HepG2 (cell line): ENCODE results near the gene INSR. TPM values are rescaled to one million over a fixed set of nuclear protein-coding genes. Genes with fewer than 3 reads are reported as not detected.
A peak's percentile ranks its signal among the peaks of the same experiment; 100 is the strongest.

Experiments used
- ETV6 ChIP-seq: sonication (generic); formaldehyde crosslinking; conservative IDR thresholded peaks from 2 replicates; pipeline ENCODE4 v1.4.0; 2020; ENCODE audit warnings: missing genetic modification reagents
- LCORL ChIP-seq, 2 experiments: fragments of 450-650 bp in 1 of 2; sonication (generic) in 1 of 2; formaldehyde crosslinking in 1 of 2; IDR thresholded peaks; 2 replicates each; pipeline versions ENCODE4 v1.5.0 to v1.6.1; 2017 to 2020; ENCODE audit warnings: antibody characterized with exemption in 1 of 2, missing genetic modification reagents in 1 of 2
- RBM39 ChIP-seq: fragments of 200-400 bp; formaldehyde crosslinking; IDR thresholded peaks from one replicate; pipeline ENCODE4 v1.6.1; 2018; ENCODE audit warnings: antibody characterized with exemption, mild to moderate bottlenecking, low read depth, low read length; ENCODE audit not compliant: poor library complexity, severe bottlenecking
- SP140L ChIP-seq: sonication (generic); formaldehyde crosslinking; IDR thresholded peaks from 2 replicates; pipeline ENCODE4 v1.4.0; 2020; ENCODE audit warnings: missing genetic modification reagents, borderline replicate concordance
- XRCC5 ChIP-seq: fragments of 200-400 bp; formaldehyde crosslinking; optimal IDR thresholded peaks from 2 replicates; pipeline ENCODE3; 2017; ENCODE audit warnings: mild to moderate bottlenecking, low read length
- ZNF563 ChIP-seq: sonication (generic); formaldehyde crosslinking; IDR thresholded peaks from 2 replicates; pipeline ENCODE4 v1.8.0; 2022; ENCODE audit warnings: mild to moderate bottlenecking, moderate library complexity, missing genetic modification reagents
- ZNF577 ChIP-seq: sonication (generic); formaldehyde crosslinking; IDR thresholded peaks from 2 replicates; pipeline ENCODE4 v1.4.0; 2020; ENCODE audit warnings: mild to moderate bottlenecking, low read depth, missing genetic modification reagents, borderline replicate concordance
- ZNF770 ChIP-seq: sonication (generic); formaldehyde crosslinking; IDR thresholded peaks from 2 replicates; pipeline ENCODE4 v1.5.0; 2020; ENCODE audit warnings: mild to moderate bottlenecking, missing genetic modification reagents
- ZNF777 ChIP-seq: sonication (generic); formaldehyde crosslinking; IDR thresholded peaks from 2 replicates; pipeline ENCODE4 v1.4.0; 2020; ENCODE audit warnings: missing genetic modification reagents
- polyA plus RNA-seq, 8 experiments: library from polyadenylated mRNA; depleted of rRNA in 3 of 8; stranded (reverse) in 7 of 8; unstranded in 1 of 8; fragments of >200 nt; fragmentation: Illumina TruSeq in 4 of 8; extraction: Trizol in 4 of 8; gene quantifications; 2 replicates each; pipeline versions ENCODE4 v1.2.1 to v1.2.3, GENCODE V29; 2011 to 2016; ENCODE audit warnings: low read depth in 4 of 8, missing spikeins in 1 of 8, mixed read lengths in 1 of 8; ENCODE audit not compliant: insufficient read depth in 1 of 8
- total RNA-seq, 5 experiments: library from RNA; depleted of rRNA; stranded (reverse); fragments of >200 nt; fragmentation: Illumina TruSeq; extraction: Trizol; gene quantifications; 2 replicates each; pipeline ENCODE4 v1.2.3, GENCODE V29; 2016; ENCODE audit warnings: low read depth in 1 of 5
- TF ChIP-seq, protein P1 (sequence below): sonication (generic); formaldehyde crosslinking; IDR thresholded peaks from 2 replicates; pipeline ENCODE4 v1.9.0; 2021; ENCODE audit warnings: missing genetic modification reagents, borderline replicate concordance
- TF ChIP-seq, protein P2 (sequence below): sonication (generic); formaldehyde crosslinking; conservative IDR thresholded peaks from 2 replicates; pipeline ENCODE4 v1.4.0; 2020; ENCODE audit warnings: missing genetic modification reagents
- TF ChIP-seq, protein P3 (sequence below): sonication (generic); formaldehyde crosslinking; IDR thresholded peaks from 2 replicates; pipeline ENCODE4 v1.4.0; 2020; ENCODE audit warnings: mild to moderate bottlenecking, missing genetic modification reagents

The INSR gene
- total and polyA plus RNA-seq, 2 of the 13 experiments (the other 11 are each of a cell fraction or from before 2014, with no cell fraction given), result 24.2 to 29.8 TPM

DNA sequence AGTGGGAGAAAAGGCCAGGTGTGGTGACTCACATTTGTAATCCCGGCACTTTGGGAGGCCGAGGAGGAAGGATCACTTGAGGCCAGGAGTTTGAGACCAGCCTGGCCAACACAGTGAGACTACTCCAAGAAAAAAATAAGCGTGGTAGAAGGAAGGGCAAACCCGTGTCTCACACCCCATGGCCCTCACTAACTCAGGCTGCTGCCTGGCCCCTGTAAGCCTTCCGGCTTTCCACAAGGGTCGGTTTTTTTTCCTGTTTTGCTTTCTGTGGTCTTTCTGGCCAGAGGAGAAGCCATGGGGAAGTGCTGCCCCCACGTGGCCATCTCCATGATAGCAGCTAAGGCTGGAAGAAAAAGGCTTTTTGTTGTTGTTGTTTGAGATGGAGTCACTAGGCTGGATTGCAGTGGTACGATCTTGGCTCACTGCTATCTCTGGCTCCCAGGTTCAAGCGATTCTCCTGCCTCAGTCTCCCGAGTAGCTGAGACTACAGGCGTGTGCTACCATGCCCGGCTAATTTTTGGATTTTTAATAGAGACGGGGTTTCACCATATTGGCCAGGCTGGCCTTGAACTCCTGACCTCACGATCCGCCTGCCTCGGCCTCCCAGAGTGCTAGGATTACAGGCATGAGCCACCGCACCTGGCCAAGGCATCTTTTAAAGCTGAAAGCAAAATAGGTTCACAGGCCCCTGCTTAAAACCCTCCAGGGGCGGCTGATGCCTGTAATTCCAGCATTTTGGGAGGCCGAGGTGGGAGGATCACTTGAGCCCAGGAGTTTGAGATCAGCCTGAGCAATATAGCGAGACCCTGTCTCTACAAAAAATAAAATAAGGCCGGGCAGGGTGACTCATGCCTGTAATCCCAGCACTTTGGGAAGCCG is 47.0 kb upstream of the INSR start (continued):
- TF ChIP-seq RBM39 (no peak), XRCC5 (peak; percentile 61), ZNF577 (no peak), SP140L (0 out of 2 replicates have a peak, but pooled peaks have one; percentile 29), LCORL (IDR thresholded peaks at IDR 0.05) (no peak), LCORL (CRISPR knock-in tag; IDR thresholded peaks at IDR 0.05) (no peak), ETV6 (CRISPR knock-in tag) (no peak), ZNF563 (CRISPR knock-in tag) (no peak), ZNF770 (CRISPR knock-in tag) (peak; percentile 97), ZNF777 (no peak)
- TF ChIP-seq, protein P1, sequence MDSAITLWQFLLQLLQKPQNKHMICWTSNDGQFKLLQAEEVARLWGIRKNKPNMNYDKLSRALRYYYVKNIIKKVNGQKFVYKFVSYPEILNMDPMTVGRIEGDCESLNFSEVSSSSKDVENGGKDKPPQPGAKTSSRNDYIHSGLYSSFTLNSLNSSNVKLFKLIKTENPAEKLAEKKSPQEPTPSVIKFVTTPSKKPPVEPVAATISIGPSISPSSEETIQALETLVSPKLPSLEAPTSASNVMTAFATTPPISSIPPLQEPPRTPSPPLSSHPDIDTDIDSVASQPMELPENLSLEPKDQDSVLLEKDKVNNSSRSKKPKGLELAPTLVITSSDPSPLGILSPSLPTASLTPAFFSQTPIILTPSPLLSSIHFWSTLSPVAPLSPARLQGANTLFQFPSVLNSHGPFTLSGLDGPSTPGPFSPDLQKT, result no peak
- TF ChIP-seq, protein P2, sequence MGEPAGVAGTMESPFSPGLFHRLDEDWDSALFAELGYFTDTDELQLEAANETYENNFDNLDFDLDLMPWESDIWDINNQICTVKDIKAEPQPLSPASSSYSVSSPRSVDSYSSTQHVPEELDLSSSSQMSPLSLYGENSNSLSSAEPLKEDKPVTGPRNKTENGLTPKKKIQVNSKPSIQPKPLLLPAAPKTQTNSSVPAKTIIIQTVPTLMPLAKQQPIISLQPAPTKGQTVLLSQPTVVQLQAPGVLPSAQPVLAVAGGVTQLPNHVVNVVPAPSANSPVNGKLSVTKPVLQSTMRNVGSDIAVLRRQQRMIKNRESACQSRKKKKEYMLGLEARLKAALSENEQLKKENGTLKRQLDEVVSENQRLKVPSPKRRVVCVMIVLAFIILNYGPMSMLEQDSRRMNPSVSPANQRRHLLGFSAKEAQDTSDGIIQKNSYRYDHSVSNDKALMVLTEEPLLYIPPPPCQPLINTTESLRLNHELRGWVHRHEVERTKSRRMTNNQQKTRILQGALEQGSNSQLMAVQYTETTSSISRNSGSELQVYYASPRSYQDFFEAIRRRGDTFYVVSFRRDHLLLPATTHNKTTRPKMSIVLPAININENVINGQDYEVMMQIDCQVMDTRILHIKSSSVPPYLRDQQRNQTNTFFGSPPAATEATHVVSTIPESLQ, result no peak
- TF ChIP-seq, protein P3, sequence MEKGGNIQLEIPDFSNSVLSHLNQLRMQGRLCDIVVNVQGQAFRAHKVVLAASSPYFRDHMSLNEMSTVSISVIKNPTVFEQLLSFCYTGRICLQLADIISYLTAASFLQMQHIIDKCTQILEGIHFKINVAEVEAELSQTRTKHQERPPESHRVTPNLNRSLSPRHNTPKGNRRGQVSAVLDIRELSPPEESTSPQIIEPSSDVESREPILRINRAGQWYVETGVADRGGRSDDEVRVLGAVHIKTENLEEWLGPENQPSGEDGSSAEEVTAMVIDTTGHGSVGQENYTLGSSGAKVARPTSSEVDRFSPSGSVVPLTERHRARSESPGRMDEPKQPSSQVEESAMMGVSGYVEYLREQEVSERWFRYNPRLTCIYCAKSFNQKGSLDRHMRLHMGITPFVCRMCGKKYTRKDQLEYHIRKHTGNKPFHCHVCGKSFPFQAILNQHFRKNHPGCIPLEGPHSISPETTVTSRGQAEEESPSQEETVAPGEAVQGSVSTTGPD (CRISPR knock-in tag), result no peak
